NCI-H2196 treated with DMSO at 0.1 percent for 48 hours (cell line): ENCODE measurements around the gene C16orf90.
"Not testable (repeated sequence)": the region's sequence is repeated elsewhere in the genome, so short reads cannot be mapped to it uniquely, and the experiment has no call there.

Experiments
- DNase-seq: peaks from one replicate; lab custom pipeline; 2025; ENCODE audit not compliant: unreplicated experiment; lab: John Stamatoyannopoulos, UW

The C16orf90 gene

DNA sequence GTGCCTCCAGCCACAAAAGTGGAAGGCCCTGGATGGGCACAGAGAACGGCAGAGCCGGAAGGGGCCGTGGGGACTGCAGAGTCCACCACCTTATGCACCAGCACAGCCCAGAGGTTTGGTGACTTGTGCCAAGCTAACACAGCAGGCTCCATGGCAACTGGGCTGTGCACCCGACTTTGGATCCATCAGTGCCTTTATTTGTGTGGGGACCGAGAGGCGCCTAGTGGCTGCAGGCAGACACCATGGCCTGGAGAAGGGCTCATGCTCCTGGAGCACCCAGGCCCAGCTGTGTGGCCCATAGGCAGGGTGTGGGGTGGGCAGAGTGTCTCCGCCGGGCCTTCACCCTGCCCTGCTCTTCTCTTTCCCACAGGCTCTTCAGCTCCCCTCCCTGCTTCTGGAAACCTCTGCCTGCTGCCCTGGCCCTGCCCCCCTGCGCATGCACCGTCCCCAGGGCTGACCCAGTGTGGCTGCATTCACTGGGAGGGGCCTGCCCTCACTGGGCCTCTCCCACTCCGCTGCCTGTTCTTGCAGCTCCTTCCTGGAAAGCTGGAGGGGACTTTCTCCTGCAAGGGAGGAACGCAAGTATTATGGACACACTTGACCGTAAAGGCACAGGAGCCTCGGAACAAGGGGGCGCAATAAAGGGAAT, 10.1 kb downstream of the C16orf90 start:
- no peak for DNase-seq

DNA sequence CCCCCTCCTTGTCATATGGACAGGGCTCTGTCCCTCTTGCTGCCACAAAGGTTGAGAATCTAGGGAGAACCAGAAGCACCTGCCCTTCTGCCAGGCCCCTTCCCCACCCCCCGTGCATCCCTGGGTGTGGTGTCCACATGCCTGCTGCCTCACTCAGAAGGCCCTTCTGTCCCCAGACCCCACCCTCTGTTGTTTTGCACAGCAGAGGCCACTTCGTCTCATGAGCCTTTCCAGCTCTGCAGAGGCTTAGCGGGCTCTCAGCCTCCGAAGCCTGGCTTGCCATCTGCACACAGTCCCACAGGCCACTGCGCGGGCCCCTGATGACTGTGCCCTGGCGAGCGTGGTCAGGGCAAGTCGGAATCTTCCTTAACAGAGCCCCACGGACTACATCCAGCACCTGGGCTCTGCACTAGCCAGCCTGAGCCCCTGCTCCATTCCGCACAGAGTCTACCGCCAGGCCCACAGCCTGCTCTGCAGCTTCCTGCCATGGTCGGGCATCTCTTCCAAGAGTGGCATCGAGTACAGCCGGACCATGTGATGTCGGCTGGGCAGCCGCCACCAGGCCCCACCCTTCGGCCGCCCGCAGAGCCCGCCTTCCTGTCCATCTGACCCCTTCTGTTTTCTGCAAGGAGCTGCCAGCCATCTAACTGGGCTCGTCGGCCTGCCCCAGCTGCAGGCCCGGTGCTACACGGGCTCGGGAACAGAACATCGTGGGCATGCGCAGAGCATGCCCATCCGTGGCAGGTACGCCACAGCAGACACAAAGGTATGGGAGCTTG, 10.8 kb downstream of the C16orf90 start:
- DNase-seq = no peak

DNA sequence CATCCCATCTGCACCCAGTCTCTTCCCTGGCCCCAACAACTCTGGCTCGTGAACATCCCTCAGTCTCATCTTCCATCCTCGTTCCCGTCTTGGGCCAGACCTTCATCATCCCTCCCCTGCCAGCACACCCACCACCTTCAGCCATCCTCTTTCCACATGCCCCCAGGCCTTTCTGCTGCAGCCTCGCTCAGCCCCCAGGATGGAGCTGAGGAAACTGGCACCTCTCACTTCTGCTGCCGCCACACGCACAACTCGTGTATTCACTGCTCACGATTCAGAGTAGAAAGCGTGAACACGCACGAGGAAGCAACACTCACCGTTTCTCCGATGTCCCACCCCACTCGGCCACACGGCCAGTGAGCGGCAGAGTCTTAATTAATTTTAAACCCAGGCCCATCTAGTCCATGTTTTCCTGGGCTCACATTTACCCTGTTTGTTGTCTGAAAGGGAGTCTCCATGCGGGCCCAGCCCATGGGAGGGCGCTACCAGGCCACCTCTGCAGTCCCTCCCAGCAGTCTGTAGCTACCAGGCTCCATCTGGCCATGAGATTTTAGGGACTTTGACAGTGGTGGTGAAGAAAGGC, 12.5 kb downstream of the C16orf90 start:
- DNase-seq = no peak

DNA sequence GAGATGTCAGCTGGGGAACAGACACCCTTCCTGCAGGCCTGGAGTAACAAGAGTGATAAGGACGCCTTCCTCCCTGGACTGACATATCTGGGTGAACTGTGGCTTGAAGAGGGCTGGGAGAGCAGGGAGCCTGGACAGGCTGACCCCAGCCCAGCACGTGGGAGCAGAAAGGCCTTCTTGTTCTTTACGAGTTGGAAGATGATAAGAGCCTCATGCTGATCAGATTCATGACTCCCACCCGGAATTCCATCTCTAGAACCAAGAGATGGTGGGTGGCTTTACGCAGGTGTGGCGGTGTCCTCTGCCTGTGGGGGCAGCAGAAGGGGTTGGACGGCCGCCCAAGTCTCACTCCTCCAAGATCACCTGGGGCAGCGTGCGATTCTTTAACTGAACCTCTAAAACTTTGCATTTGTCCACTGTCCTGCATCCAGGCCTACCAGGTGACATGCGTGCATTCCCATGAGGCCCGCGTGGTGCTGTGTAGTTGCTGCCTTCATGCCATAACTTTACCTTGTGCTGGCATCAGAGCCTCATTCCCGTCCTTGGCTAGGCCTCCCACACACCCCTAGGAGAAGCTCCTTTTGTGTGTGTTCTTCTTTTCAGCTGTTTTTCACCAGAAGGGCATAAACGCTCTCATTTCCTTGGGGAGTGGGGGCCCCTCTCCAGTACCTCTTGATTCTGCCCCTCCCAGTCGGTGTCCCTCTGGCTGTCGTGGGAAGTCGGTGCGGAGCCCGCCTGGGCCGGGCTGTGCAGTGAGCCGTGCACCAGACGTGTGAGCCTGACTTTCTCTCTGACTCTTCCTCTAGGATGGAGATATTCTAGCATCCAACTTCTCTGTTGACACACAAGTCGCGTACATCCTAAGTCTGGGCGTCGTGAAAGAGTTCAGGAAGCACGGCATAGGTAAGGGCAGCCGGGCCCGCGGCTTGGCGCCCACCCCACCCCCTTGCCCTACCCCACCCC, 13.3 kb downstream of the C16orf90 start:
- no peak for DNase-seq

DNA sequence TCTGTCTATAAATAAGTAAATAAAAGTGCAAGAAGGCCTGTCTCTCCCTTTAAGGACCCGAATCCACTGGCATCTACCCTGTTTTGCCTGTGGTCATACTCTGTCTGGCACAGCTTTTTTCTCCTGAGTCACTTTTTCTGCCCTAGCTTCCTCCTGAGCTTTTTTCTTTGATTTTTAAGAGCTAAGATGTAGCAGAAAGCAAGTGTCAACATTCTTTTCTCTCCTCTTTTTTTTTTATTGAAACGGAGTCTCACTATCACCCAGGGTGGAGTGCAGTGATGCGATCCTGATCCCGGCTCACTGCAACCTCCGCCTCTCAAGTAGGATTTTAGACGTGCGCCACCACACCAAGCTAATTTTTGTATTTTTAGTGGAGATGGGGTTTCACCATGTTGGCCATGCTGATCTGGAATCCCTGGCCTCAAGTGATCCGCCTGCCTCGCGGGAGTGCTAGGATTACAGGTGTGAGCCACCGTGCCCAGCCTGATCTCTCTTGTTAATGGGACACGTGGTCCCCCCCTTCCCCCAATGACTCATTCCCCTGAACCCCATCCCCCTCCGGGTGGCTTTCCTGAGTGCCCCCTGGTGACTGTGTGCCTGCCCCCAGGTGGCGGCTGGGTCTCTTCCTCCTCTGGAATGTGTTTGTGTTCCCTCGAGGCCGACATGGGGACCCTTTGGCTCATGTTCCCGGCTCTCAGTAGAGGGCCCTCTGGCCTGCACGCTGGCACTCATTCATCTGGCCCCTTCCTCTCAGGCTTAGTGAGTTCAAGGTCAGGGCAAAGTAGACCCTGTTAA, 14.2 kb downstream of the C16orf90 start:
- DNase-seq = no peak

DNA sequence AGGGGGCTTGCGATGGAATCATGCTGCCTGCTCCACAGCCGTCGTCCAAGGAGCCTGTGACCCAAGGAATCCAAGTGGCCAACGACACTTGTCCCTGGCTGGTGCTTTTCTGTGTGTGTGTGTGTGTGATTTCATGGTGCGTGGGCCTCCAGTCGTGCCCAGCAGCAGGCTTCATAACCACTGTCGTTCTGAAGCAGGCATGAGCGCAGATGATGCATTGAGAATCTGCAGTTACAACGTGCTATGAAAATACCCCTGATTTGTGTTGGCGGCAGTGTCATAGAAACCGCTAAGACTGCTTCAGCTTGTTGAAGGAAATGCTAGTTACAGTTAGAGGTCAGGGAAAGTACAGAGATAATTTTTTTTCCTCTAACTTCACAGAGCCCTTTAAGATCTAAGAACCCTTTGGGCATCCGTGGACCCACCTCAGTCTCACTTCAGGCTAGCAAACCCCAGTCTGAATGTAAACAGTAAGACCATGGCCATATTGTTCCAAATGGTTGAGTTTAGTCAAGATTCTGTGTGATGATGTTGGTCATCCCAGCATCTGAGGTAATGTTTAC, 15.6 kb downstream of the C16orf90 start:
- DNase-seq = no peak

DNA sequence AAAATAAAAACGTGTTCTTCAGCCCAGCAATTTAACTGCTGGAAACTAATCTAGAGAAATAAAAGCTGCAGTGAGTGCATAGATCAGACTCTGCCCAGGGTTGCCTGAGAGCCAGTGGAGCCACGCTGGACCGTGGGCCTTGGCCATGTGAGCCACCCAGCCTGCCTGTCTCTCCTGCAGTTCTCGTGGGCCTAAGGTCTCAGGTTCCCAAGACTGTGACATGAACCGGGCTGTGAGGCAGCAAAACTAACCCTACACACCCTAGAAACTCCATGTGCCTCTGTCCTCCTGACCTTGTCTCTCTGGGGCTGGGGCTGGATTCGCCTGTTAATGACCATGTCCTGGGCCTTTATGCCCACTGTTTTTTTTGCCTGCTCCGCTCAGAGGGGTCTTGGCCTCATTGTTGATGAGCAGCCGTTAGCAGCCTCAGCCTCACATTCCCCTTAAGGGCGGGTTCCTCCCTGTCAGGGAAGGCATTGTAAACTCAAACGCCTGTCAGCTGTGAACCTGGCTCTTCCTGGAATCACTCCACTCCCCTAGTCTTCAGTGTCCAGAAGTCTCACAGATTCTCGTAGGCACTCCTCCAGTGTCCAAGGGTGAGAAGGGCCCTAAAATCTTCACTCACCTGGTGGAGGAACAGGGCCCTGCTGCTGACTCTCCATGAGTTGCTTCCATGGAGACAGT, 16.9 kb downstream of the C16orf90 start:
- DNase-seq = no peak

DNA sequence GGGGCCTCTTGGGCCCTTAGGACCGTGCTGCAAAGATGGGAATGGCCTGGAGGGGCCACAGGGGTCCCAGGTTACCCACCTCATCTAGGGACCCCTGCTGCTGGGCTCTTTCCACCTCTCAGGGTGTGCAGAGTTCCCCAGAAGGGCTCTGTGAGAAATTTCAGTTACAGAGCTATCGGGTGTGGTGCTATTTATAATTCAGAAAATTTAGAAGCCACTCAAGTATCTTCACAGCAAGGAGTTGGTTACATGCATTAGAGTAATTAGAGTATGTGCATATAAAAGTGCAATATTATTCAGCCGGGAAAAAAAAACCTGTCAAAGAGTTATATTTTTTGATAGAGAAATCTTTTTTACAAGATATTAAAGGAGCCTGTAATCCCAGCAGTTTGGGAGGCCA, 18.9 kb downstream of the C16orf90 start:
- DNase-seq = no peak

DNA sequence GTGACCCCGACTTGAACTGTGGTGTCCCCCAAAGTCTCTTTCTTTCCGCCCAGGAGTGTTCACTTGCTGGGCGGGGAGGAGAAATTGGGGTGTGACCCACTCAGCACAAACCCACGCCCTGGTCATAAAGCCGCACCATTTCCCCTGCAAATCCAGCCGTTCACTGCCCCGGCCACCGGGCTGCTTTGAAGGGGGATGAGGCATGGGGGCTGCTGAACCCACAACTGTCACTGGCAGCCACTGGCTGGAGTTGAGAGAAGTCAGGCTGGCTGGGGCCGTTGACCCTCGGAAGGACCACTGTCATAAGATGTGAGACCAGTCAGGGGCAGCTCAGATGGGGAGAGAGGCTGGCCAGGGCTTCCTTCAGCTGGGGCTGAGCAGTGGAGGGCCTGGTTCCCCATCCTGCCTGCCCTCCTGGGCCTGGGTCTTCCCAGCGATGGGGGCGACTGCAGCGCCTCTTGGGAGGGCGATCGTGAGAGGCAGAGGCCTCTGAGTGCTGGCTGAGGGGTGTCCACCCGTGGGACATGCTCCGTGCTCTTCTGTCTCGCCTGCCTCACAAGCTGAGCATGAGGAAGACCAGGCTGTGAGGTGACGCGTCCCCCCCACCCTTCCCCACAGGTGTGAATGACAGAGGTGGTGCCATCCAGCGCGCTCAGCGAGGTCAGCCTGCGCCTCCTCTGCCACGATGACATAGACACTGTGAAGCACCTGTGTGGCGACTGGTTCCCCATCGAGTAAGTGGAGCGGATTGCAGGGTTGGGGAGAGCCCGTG, 19.5 kb downstream of the C16orf90 start:
- DNase-seq = no peak

DNA sequence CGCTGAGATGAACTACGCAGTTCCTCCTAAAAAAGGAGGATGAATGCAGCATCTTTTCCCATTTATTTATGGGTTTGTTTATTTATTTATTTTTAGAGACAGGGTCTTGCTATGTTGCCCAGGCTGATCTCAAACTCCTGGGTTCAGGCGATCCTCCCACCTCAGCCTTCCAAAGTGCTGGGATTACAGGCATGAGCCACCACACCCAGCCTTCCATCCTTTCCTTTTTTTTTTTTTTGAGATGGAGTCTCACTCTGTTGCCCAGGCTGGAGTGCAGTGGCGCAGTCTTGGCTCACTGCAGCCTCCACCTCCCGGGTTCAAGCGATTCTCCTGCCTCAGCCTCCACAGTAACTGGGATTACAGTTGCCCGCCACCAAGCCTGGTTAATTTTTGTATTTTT, 20.4 kb downstream of the C16orf90 start:
- DNase-seq = not testable (repeated sequence)

DNA sequence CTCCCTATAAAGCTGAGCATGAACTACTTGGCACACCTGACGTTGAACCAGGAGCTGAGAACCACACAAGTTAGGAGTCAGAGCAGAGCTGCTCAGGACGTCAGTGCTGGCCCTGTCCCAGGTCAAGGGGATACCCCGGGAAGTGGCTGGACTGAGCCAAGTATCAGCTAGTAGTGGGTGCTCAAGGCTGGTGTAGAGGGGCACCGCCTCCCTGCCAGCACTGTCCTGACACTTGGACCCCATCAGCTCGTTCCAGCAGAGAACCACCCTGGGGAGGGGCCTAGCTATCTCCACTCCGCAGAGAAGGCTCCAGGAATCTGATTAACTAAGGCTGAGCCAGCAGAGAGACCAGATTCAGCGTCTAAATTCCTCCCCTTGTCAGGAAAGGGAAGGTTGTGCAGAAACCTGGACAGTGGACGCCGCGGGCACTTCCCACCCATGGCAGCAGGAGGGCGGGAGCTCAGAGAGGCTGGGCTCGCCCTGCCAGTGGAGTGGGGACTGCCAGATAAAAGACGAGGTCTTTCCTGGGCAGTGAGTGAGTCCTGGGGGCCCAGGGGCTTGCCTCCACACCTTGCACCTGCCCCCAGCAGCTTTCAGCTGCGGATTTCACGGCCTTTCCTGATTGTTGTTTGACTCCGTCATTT, 21.0 kb downstream of the C16orf90 start:
- DNase-seq = no peak

DNA sequence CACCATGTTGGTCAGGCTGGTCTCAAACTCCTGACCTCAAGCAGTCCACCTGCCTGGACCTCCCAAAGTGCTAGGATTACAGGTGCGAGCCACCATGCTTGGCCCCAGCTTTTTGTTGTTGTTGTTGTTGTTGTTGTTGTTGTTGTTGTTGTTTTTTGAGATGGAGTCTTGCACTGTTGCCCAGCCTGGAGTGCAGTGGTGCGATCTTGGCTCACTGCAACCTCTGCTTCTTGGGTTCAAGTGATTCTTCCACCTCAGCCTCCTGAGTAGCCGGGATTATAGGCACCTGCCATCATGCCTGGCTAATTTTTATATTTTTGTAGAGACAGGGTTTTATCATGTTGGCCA, 21.7 kb downstream of the C16orf90 start:
- DNase-seq = not testable (repeated sequence)

DNA sequence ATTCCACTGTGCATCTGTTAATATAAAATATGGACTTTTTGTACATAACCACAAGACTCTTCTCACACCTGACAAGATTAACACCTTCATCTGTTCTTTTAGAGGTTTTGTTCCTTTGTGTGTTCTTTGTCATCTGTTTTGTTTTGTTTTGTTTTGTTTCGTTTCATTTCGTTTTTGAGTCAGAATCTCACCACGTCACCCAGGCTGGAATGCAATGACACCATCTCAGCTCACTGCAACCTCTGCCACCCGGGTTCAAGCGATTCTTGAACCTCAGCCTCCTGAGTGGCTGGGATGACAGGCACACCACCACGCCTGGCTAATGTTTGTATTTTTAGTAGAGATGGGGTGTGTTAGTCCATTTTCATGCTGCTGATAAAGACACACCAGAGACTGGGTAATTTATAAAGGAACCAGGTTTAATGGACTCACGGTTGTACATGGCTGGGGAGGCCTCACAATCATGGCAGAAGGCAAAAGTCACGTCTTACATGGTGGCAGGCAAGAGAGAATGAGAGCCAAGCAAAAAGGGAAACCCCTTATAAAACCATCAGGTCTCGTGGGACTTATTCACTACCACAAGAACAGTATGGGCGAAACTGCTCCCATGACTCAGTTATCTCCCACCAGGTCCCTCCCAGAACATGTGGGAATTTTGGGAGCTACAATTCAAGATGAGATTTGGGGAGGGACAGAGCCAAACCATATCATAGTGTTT, 22.3 kb downstream of the C16orf90 start:
- DNase-seq = no peak

DNA sequence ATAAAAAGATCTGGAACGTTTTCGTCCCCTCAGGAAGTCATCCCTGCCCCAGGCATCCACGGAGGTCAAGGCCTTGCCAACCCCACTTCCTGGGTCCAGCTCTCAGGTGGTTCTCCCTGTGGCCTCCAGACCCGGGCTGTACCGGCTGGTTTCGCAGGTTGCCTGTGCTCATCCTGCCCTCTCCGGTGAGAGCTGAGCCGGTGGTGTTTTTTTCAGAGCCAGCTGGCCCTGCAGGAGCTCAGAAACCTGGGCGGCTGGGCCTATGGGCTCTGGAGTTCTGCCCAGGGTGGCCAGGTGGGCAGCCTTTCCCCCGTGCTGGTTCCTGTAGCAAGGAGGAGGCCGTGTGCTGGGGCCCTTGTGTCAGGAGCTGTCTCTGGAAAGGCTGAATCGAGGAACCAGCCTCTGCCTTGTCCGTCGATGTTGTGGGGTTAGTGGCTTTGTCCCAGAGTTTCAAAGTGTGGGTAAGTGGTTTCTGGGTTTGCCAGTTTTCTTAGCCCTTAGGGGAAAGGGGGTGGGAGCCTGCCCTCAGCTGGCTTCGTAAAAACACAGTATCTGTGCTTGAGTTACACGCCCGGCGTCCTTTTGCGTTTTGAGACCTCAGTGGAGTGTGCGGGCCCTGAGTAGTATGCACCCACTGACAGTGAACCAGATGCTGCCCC, 23.6 kb downstream of the C16orf90 start:
- DNase-seq = no peak

DNA sequence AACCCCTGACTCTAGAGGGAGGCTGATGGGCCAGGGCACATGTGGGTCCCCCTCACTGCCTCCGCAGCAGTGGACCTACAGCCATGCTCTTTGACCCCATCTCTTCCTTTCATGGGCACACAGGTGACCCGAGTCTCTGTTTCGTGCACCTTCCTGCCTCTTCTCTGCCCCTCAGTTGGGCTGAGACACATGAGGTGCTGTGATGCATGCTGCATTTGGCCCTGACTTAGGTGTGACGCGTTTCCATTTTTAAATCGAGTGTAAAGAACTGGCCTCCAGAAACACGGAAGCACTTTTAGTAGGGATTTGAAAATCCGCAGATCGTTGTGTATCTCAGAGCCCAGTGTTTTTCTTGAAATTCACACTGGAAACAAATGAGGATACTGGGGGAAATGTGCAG, 24.6 kb downstream of the C16orf90 start:
- no peak for DNase-seq

DNA sequence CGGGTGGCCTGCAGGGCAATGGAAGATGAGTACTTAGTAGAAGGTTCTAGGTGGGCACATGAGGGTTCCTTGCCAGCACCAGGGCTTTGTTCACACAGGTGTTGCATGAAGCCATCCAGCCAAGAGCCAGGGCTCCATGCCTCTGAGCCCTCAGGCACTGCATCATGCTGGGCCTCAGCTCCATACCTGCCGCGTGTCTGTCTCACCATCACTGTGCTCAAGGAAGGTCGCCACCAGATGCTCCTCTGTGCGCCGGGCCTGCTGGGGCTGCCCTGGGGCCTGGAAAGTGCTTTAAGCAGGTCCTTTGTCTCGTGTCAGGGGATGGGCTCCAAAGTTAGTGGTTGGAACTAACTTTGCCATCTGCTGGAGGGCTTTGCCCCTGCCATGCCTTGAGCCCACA, 25.6 kb downstream of the C16orf90 start:
- no peak for DNase-seq

DNA sequence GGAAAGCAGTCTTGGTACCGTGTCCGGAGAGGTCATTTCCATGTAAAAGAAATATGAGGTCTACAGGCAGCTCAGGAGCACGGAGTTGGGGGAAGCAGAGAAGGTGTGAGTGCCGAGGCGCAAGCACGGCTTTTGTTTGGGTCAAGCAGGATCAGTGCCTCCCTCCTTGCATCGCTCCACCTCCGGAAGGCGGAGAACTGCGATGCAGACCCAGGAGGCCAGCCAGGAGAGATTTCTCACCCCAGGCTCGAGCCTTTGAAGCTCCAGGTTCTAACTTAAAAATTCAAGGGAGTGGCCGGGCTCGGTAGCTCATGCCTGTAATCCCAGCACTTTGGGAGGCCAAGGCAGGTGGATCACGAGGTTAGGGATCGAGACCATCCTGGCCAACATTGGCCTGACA, 26.8 kb downstream of the C16orf90 start:
- no peak for DNase-seq
